ENCODE measurements around the gene MTHFD1L. TPM values are rescaled to one million over a fixed set of nuclear protein-coding genes. Genes with fewer than 3 reads are reported as not detected.
"Not testable (repeated sequence)": the region's sequence is repeated elsewhere in the genome, so short reads cannot be mapped to it uniquely, and the experiment has no call there.

MTHFD1L gene
- polyA plus RNA-seq, 3 donors = 0.25 to 1.3 (median 0.39) TPM

GRCh38 chr6:151119823-151120524 is 254.5 kb downstream of the MTHFD1L start:
- Histone ChIP-seq H3K36me3 (replicated peaks in 1 of 2; ENCODE audit: control insufficient read depth in 1 of 2, insufficient read depth in 2 of 2, low read length in 2 of 2) (no peaks in the 10 kb centered on the region), H3K27me3 (ENCODE audit: control insufficient read depth in 2 of 2, insufficient read depth in 2 of 2, low read length in 2 of 2) (no peaks in the 10 kb centered on the region), H3K79me2 (ENCODE audit: insufficient read depth, low read length) (no peaks in the 10 kb centered on the region), H3K4me2 (replicated peaks; ENCODE audit: extremely low read depth, low read length, poor library complexity, severe bottlenecking) (no peak overlapping the region), H3K9ac (ENCODE audit: insufficient read depth, low read length, poor library complexity, severe bottlenecking) (no peak overlapping the region), H3K9me3 (replicated peaks in 1 of 2; ENCODE audit: control insufficient read depth in 1 of 2, insufficient read depth in 1 of 2, low read length in 2 of 2) (no peaks in the 10 kb centered on the region), H4K20me1 (ENCODE audit: insufficient read depth, low read length) (no peaks in the 10 kb centered on the region), H3K27ac (ENCODE audit: low read depth in 1 of 2, low read length in 2 of 2) (no peak overlapping the region), H3K4me1 (ENCODE audit: control insufficient read depth in 1 of 2, insufficient read depth in 2 of 2, low read length in 2 of 2) (no peaks in the 10 kb centered on the region), H2AFZ (ENCODE audit: insufficient read depth, low read depth, low read length, poor library complexity, severe bottlenecking) (no peak overlapping the region), H3K4me3 (replicated peaks in 1 of 3; ENCODE audit: low read depth in 2 of 3, low read length in 3 of 3) (no peak overlapping the region)
- intact Hi-C loops (cut with micrococcal nuclease) = no loop called here
- no peak for DNase-seq
- no peaks in the 10 kb centered on the region for H3K36me3 Mint-ChIP-seq
- H3K27me3 Mint-ChIP-seq (ENCODE audit: low read depth in 3 of 3) = peaks cover 0 to 2% (median 2%) of the 10 kb centered on the region in 3 donors
- no peak overlapping the region for H3K27ac Mint-ChIP-seq
- peaks cover 0 to 3% (median 0%) of the 10 kb centered on the region in 7 donors for H3K9me3 Mint-ChIP-seq
- H3K4me3 Mint-ChIP-seq = no peak overlapping the region
- 92% methylated on average over 9 of the region's 11 CpGs for WGBS (ENCODE audit: insufficient coverage)
- TF ChIP-seq CTCF (IDR thresholded peaks at IDR 0.05) = no peak
- H3K4me1 Mint-ChIP-seq = no peaks in the 10 kb centered on the region

GRCh38 chr6:151121900-151122299 is 256.4 kb downstream of the MTHFD1L start:
- no peaks in the 10 kb centered on the region for H3K27me3 ChIP-seq (ENCODE audit: control insufficient read depth in 2 of 2, insufficient read depth in 2 of 2, low read length in 2 of 2)
- no peaks in the 10 kb centered on the region for H3K36me3 Mint-ChIP-seq
- H3K9ac ChIP-seq (ENCODE audit: insufficient read depth, low read length, poor library complexity, severe bottlenecking) = no peak overlapping the region
- H3K79me2 ChIP-seq (ENCODE audit: insufficient read depth, low read length) = no peaks in the 10 kb centered on the region
- H3K9me3 Mint-ChIP-seq = peaks cover 0 to 5% (median 2%) of the 10 kb centered on the region in 7 donors
- no peak for TF ChIP-seq CTCF (IDR thresholded peaks at IDR 0.05)
- no peak overlapping the region for H3K27ac ChIP-seq (ENCODE audit: low read depth in 1 of 2, low read length in 2 of 2)
- no peak overlapping the region for H3K27ac Mint-ChIP-seq
- H3K4me3 Mint-ChIP-seq = no peak overlapping the region
- no peaks in the 10 kb centered on the region for H3K9me3 ChIP-seq (replicated peaks in 1 of 2; ENCODE audit: control insufficient read depth in 1 of 2, insufficient read depth in 1 of 2, low read length in 2 of 2)
- no peak for DNase-seq
- intact Hi-C loops (cut with micrococcal nuclease) = no loop called here
- H3K4me3 ChIP-seq (replicated peaks in 1 of 3; ENCODE audit: low read depth in 2 of 3, low read length in 3 of 3) = no peak overlapping the region
- no peak overlapping the region for H3K4me2 ChIP-seq (replicated peaks; ENCODE audit: extremely low read depth, low read length, poor library complexity, severe bottlenecking)
- no peaks in the 10 kb centered on the region for H3K4me1 ChIP-seq (ENCODE audit: control insufficient read depth in 1 of 2, insufficient read depth in 2 of 2, low read length in 2 of 2)
- no peak overlapping the region for H2AFZ ChIP-seq (ENCODE audit: insufficient read depth, low read depth, low read length, poor library complexity, severe bottlenecking)
- H3K27me3 Mint-ChIP-seq (ENCODE audit: low read depth in 3 of 3) = peaks cover 0 to 2% (median 0%) of the 10 kb centered on the region in 3 donors
- no peaks in the 10 kb centered on the region for H3K4me1 Mint-ChIP-seq
- H3K36me3 ChIP-seq (replicated peaks in 1 of 2; ENCODE audit: control insufficient read depth in 1 of 2, insufficient read depth in 2 of 2, low read length in 2 of 2) = no peaks in the 10 kb centered on the region
- no CpG with 5 or more reads among the region's 1 CpG for WGBS (ENCODE audit: insufficient coverage)
- H4K20me1 ChIP-seq (ENCODE audit: insufficient read depth, low read length) = no peaks in the 10 kb centered on the region

GRCh38 chr6:151123641-151124040 is 258.1 kb downstream of the MTHFD1L start:
- peaks cover 3 to 16% (median 9%) of the 10 kb centered on the region in 7 donors for H3K9me3 Mint-ChIP-seq
- DNase-seq; H3K4me1 Mint-ChIP-seq; H3K4me3 ChIP-seq (replicated peaks in 1 of 3; ENCODE audit: low read depth in 2 of 3, low read length in 3 of 3); H3K36me3 Mint-ChIP-seq; H4K20me1 ChIP-seq (ENCODE audit: insufficient read depth, low read length); H2AFZ ChIP-seq (ENCODE audit: insufficient read depth, low read depth, low read length, poor library complexity, severe bottlenecking); H3K9ac ChIP-seq (ENCODE audit: insufficient read depth, low read length, poor library complexity, severe bottlenecking); H3K4me1 ChIP-seq (ENCODE audit: control insufficient read depth in 1 of 2, insufficient read depth in 2 of 2, low read length in 2 of 2); H3K27me3 Mint-ChIP-seq (ENCODE audit: low read depth in 3 of 3); H3K79me2 ChIP-seq (ENCODE audit: insufficient read depth, low read length); H3K36me3 ChIP-seq (replicated peaks in 1 of 2; ENCODE audit: control insufficient read depth in 1 of 2, insufficient read depth in 2 of 2, low read length in 2 of 2); H3K27ac Mint-ChIP-seq; H3K4me3 Mint-ChIP-seq; H3K27me3 ChIP-seq (ENCODE audit: control insufficient read depth in 2 of 2, insufficient read depth in 2 of 2, low read length in 2 of 2); intact Hi-C loops (cut with micrococcal nuclease); H3K9me3 ChIP-seq (replicated peaks in 1 of 2; ENCODE audit: control insufficient read depth in 1 of 2, insufficient read depth in 1 of 2, low read length in 2 of 2); H3K4me2 ChIP-seq (replicated peaks; ENCODE audit: extremely low read depth, low read length, poor library complexity, severe bottlenecking); H3K27ac ChIP-seq (ENCODE audit: low read depth in 1 of 2, low read length in 2 of 2): not testable (repeated sequence)
- 100% methylated on average over 3 of the region's 8 CpGs for WGBS (ENCODE audit: insufficient coverage)

Data from CD14-positive monocyte (primary cell).